HG03103 (cell line): ENCODE data around the gene TIAM2.
"Not testable (repeated sequence)": the region's sequence is repeated elsewhere in the genome, so short reads cannot be mapped to it uniquely, and the experiment has no call there.

Source experiments
- ATAC-seq: cut with Tn5 transposase; IDR thresholded peaks from one replicate; pipeline ENCODE4 v1.9.1; 2021; ENCODE audit warnings: low read depth; ENCODE audit not compliant: unreplicated experiment

TIAM2 gene

DNA sequence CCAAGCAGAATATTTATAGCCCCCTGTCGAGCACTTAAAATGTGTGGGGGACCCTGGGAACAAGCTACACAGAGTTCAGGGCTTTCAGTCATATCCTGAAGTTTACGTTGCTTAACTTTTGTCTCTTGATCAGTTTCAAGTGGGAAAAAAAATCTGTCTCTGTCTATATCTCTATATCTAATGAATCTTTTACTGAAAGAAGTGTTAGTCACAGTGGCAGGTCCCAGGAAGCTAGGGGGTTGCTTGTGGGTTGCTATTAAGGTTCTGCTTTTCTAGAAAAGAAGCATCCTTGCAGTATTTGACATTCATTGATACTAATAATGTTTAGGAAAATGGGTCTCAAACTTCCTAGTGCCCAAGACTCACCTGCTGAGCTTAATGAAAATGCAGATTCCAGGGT, 192.0 kb downstream of the TIAM2 start:
- ATAC-seq, result no peak

DNA sequence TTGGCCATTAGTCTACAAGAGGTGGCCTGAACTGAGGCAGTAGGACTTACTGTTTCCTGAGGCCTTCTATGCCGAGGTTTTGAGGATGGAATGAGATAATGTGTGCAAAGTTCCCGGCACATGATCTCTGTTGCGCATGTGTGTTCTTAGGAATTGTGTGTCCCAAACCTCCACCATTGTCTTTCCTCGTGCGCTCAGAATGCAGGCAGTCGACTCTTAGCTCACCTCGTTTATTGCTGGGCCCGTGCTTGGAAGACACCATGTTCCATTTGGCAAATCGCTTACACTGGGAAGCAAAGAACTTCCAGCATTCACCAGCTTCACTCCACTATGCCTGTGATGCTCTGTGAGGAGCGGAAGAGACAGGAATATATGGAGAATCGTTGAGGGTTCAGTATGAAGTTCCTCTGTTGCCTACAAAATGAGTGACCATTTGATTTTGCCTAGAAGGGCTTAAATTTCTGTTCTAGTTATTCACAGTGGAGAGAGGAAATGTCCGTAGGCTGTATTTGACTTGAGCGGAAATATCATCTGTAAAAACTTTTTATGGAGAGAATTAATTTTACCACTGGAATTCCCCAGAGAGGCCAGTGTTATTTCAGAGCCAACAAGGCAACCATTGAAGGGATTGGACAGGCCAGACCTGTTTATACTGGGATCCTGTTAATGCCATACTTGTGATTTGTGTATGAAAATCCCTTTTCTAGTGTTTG, 193.0 kb downstream of the TIAM2 start:
- ATAC-seq, result no peak

DNA sequence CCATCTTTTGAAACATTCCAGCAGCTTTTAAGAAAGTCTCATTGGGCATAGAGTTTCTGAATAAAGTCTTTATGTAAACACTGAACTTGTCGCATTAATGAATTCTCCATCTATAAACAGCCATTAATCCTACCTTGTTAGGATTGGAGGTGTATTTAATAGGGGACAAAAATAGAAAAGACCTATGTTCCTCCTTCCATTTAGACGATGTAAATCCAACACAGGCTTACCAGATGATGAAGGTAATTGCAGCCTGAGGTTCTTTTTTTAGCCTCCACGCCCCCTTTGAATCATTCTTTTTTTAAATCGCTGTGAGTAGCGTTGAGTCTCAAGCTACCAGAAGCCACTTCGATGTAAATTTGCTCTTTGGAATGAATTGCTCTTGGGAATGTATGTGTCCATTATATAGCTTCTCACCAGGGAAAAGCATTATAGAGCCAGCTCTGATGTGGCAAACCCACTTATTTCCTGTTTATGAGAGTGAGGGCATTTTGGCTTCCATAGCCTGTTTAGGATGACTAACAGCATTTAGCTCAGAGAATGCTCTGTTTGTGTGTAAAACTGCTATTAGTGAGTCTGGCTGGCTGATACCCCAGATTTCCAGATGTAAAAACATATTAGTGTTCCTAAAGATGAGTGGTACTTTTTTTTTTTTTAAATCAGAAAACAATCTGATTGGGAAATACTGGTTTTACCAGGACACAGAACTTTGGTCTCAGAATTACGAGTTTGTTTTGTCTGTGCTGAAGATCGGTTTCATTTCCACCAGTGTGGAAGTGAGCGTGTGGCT, 193.8 kb downstream of the TIAM2 start:
- no peak for ATAC-seq

DNA sequence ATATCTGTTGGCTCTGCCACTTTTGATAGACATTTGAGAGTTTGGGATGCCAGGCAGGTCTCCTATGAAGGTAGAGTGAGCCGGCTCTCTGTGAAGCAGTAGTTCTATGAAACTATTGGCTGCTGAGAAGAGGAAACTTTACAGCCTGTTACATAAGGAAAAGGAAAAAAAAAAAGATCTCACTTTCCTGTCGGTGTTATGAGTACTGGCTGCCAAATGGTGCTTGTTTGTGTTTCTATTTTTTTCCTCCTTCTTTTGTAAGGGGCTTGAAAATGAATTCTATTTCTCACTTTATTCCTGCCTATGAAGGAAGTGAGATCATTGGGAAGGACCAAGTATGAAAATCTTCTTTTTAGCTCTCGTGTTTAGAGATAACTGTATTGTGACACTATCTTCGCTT, 195.6 kb downstream of the TIAM2 start:
- no peak for ATAC-seq

DNA sequence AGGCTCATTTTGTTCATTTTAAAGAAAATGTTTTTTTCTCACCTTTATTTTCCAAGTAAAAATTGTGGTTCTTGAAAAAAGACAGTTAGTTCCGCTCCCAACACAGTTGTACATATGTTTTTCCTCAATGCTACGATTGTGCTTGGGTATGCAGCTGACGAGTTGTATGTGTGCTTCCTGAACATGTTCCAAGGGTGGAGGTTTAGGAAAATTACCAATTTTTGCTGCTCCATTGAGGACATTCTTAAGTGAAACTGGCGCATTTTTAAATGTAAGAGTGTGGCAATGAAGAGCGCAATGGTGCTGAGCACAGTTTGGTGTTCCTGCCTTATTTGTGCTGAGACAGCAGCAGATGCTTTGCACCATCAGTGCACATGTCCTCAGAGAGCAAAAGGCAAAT, 198.4 kb downstream of the TIAM2 start:
- ATAC-seq, result no peak

DNA sequence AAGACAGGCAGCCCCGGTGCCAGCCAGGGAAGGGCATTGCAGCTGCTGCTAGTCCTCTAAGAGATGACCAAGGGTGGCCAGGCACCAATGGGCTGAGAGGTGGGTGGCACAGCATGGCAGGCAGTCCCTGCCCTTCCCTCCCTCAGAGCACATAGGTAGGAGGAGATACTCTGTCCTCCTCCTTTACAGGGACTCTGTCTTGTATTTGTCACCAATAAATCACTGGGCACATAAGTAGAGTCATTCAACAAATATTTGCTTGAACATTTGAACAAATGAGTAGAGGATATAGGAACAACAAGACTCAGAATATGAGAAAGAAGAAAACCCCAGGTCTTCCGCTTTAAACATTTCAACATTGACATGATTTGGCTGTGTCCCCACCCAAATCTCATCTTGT, 199.3 kb downstream of the TIAM2 start:
- no peak for ATAC-seq

DNA sequence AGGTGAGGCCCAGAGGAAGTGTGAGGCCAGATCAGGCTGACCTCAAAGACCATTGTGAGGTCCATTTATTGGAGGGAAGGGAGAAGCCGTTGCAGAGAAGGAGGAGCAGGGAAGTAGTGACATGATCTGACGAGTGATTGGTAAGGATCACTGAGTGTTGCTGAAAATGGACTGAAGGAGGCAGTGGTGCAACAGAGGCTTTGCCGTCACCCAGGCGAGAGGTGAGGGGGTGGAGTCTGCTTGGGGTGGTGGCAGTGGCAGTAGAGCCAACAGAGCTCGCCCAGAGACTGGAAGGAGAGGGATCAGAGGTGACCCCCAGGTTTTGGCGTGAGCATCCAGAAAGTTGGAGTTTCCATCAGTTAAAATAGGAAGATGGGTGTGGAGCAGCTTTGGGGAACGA, 200.8 kb downstream of the TIAM2 start:
- no peak for ATAC-seq

DNA sequence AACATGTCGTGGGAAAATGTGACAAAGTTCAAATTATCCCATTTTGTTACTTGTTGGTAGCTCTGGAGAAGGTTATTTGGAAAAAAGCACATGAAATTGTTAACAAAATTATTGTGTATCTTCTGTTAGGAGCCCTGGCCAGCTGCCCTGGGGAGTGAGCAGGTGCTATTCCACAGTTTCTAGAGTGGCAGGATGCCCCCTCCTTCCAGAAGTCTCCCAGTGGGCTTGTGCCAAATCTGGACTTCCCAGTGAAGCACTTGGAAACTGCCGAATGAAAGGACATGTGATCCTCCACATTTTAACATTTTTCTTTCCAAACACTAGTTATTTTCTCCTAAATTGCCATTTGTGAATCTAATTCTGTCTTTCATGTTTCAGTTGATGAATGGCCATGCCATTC, 201.8 kb downstream of the TIAM2 start:
- no peak for ATAC-seq

DNA sequence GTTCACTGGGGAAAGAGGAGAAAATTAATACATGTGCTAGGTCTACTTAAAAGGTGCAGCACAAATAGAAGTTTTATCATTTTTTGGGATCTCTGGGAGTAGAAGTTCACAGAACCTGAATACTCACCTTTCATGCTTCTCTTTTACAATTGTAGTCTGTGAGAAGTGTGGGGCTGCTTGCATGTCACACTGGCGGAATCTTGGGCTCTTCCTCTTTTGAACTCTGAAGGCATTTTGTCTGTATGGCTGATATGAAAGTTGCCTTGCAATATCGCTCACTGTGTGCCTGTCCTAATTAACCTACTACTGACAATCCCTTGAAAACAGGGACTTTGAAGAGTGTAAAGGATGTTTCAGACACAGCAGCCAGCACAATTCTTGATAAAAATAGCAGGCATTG, 202.8 kb downstream of the TIAM2 start:
- no peak for ATAC-seq

DNA sequence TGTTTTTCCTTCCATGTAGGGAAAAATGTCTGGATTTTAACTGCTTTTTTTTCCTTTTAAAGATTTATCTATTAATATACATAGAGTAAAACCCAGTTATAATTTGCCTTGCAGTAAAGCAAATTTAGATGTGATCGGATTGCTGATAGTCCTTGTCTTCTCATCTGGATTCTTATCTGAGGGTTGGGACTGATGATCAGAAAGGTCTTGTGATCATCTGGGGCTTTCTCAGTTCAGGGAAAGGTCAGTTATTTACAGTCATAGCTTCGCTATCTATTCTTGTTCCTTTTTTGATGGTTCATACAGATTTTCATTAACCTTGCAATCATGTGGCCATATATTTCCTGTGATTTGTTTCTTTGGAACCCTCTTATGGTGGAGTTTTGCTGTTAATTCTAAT, 204.9 kb downstream of the TIAM2 start:
- peak; percentile 66 for ATAC-seq

DNA sequence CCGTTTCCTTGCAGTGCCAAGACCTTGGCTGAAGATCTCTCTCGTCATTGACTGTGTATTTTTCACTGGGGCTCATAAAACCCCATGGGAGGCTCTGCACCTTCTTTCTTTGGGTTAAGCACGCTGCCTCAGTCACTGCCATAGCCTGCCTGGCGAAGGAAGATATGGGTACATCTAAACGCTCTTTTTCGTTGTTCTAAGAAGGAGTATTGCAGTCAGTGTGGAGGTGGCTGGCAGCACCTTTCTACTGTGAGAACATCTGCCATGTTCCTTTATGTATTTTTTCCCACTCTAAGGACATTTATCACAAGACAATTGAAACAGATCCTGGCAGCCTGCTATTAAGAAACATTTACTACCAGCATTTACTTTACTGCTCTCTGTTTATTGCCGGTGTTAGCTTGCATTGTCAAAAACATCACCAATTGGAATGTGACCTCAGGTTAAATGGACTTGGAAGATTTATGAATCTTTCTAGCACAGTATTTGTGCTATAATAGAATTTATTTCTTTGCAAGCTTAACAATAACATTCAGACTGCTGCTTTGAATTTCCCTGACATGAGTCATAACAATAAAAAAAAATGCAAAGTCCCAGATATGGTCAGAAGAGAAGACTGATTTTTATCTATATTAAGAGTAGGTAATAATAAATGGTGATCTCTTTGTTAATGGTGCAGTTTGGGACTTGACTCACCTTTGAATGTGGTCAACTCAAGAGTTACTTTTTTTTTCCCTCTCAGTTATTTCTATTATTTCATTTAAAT, 206.5 kb downstream of the TIAM2 start:
- no peak for ATAC-seq

DNA sequence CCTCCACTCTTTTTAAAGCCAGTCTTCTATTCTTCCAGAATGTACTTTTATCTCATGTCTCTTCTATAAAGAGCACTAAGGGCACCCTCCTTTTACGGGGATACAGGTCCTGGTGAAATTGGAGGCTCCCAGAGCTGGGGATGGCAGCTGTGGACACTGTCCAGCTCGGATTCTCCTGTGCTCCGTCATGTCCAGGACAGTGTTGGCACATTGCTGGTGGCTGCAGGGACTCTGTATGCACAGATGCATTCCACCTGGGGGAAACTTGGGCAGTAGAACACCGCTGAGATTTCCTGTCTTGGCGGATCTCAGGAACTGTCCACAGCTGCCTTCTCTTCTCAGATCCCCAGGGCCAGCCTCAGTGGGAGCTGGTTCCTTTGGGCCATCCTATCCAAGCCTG, 212.1 kb downstream of the TIAM2 start:
- ATAC-seq, result no peak

DNA sequence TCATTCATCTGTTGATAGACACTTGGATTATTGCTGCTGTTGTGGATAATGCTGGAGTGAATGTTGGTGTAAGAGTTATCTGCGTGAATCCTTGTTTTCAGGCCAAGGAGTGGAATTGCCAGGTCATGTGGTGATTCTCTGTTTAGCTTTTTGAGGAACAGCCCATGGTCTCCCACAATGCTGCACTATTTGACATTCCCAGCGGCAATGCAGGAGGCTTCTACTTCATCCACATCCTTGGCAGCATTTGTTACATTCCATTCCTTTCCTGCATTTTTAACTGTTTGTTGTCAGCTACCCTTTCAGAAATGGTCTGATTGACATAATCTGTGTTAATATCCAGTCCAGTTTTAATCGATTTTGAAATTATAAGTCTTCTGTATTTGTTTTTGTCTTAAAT, 217.0 kb downstream of the TIAM2 start:
- no peak for ATAC-seq

DNA sequence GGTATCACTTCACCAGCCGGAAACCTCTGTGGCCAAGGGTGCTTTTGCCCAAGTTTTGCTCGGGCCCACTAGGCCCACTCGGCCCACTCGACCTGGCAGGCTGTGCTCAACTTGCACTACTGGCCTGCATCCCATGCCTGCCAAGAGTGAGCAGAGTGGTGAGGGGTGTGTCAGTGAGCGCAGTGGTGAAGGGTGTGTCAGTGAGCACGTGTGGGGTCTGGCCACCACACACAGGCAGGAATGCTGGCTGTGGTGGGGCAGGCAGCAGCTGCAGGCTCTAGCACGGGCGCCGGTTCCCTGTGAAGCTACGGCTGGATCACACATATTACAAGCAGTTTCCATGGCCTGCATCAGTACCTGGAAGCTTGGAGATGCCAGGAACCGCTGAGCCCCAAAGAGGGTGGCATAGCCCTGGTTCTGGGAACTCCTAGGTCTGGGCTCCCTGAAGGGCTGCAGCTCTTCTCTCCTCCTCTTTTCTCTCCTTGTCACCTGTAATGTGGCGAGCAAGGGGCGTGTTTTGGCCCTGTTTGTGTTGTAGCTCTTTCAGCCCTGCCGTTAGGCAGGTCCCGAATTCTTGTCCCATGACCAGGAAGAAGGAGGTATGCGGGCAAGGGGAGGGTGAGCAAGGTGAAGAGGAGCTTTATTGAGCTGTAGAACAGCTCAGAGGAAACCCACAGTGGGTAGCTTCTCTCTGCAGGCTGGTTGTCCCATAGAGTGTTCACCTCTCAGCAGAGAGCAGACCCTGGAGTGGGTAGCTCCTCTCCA, 217.7 kb downstream of the TIAM2 start:
- ATAC-seq, result no peak

DNA sequence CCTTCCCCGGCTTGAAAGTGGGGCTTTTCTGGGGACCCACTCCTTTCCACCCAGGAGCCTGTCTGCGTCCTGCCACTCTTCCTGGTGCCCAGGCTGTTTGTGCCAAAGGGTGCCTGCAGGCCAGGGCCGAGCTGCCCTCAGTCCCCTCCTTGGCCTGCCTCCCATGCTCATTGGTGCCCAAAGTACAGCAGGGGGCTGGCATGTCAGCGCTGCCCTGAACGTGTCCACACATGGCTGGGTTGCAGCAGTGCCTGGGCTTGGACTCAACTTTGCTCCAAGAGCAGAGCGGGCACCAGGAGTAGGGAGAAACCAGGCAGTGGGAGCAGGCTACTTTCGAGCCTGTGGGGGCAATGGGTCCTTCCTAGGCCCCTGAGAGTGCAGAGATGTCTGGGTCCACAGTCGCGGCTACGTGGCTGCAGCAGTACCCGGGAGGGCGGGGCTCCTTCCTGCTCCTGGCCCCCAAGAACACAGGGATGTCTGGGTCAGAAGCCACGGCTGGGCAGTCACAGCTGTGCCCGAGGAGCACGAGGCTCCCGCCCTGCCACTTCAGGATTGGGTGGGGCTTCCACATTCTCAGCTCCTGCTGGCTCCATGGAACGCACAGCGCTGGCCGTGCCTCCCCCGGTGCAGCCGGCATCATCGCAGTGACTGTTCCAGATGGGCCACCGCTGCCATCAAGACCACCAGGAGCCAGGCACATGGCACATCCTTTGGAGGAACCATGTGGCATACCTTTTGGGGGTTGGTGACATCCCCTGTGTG, 218.7 kb downstream of the TIAM2 start:
- no peak for ATAC-seq

DNA sequence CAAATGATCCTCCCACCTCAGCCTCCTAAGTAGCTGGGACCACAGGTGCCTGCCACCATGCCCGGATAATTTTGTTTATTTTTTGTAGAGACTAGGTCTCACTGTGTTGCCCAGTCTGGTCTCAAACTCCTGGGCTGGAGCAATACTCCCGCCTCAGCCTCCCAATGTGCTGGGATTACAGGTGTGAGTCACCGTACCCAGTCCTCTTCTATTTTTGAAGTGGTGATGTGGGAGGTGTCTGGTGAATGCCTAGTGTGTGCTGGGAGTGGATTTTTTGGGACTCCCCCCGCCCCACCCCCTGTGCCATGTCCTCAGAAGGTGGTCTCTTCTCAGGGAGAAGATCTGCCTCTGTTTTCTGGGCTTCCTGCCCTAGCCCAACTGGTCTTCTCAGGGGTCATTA, 220.8 kb downstream of the TIAM2 start:
- ATAC-seq, result no peak

DNA sequence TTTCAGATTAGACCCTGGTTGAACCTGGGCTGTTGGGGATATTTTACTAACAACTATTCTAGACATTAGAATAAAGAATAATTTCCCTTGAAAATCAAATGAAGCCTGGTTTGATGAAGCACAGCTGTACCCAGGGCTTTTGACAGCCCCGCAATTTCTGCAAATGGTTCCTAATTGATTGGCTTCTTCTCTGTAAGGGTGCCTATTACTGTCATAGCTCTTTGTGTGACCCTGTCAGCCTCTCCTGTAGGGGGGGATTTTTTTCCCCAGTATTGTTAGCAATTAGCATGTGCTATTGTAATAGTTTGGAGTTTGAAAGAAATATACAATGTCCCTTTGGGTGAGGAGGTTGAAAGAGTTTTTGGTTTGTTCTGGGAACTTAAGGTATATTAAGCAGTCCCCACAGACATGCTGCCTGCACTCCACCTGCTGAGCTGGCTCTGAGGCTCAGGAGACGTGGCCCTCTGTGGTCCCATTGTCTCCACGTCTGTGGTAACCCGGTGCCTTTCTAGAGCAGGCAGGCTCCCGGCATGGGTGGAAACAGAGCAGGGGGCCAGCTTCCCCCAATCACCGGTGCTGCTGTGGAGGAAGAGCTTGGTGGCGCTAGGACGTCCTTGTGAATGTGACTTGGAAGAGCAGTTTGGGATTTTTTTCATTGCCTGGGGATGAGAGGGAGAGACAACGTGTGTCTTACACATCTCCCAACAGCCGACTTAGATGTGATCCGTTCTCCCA, 221.4 kb downstream of the TIAM2 start:
- no peak for ATAC-seq

DNA sequence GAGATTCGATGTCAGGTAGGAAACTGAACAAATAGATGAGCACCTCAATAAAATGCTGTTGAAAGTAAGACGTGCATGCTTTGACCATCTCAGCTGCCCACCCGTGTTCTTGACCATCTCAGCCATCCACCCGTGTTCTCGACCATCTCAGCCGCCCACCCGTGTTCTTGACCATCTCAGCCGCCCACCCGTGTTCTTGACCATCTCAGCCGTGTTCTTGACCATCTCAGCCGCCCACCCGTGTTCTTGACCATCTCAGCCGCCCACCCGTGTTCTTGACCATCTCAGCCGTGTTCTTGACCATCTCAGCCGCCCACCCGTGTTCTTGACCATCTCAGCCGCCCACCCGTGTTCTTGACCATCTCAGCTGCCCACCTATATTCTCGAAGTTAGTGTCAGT, 223.6 kb downstream of the TIAM2 start:
- ATAC-seq, result not testable (repeated sequence)

DNA sequence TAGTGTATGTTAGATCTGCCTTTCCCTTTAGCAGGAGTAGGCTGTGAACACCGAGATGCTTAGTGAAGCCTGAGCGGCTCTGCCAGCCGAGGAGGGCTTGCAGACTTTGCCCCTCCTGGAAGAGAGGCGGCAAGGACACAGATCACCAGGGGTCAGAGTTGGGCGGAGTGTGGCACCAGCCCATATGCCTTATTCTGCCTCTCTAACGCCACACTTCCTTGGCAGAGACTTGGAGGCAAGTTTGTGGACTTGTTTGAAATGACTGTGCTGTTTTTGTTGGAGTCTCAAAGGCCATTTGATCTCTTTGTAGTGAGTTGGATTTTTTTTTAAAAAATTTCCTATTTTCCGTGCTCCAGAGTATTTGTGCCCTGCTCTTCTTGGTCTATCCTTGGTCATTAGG, 224.2 kb downstream of the TIAM2 start:
- no peak for ATAC-seq
